Upper lobe of left lung (tissue), 4 donors: ENCODE results near the gene TCF7L2.

Source experiments
- CTCF ChIP-seq, 6 experiments: fragments of 450-650 bp in 4 of 6; fragments of 200-600 bp in 2 of 6; sonication (generic) in 2 of 6; IDR thresholded peaks; one replicate each; pipeline ENCODE4 v1.5.1; 2016 to 2019; ENCODE audit warnings: antibody characterized with exemption in 6 of 6
- EP300 ChIP-seq, 4 donors: sonication (generic); formaldehyde crosslinking; IDR thresholded peaks; one replicate each; pipeline ENCODE4 v1.5.1; 2017; ENCODE audit warnings: antibody characterized with exemption in 4 of 4, control low read depth in 2 of 4
- POLR2A ChIP-seq, 4 donors: fragments of 450-650 bp; IDR thresholded peaks; one replicate each; pipeline ENCODE4 v1.5.1; 2016 to 2017; ENCODE audit warnings: antibody characterized with exemption in 4 of 4, mild to moderate bottlenecking in 2 of 4
- POLR2AphosphoS5 ChIP-seq, 2 donors: sonication (generic); formaldehyde crosslinking; IDR thresholded peaks; one replicate each; pipeline ENCODE4 v1.5.1; 2017; ENCODE audit warnings: antibody characterized with exemption in 2 of 2

DNA sequence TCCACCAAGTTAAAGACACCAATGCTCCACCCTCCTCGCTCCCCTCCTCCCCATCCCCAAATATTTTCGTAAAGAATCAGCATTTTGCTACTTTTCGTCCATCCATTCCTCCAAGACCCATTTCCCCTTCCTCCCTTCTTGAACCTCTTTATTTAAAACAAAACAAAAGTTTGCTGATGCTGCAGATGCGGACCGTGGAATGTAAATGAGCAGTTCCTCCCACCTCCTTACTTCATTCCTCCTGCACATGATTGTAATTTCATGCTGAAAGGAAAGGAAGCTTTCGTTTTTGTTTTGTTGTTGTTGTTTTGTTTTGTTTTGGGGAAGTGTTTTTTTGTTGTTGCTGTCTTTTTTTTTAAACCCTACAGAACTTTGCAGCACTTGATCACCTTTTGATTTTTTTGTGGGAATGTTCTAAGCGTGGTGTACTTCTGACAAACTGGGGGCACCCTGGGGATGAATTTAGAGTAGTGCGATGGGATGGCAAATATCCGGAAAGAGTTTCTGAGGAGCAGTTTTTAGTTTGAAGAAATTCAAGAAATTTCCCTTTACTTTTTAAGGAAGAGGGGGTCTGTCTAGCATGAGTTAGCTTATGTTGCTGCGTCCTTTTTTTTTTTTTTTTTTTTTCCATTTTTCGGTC lies 177.3 kb downstream of the TCF7L2 start:
- no peak for TF ChIP-seq CTCF (IDR thresholded peaks at IDR 0.05)
- no peak for TF ChIP-seq EP300 (IDR thresholded peaks at IDR 0.05)
- no peak for TF ChIP-seq POLR2A (IDR thresholded peaks at IDR 0.05)
- TF ChIP-seq POLR2AphosphoS5 (IDR thresholded peaks at IDR 0.05) = no peak
